Measurements from ENCODE around the gene SSH2. TPM values are rescaled to one million over a fixed set of nuclear protein-coding genes. Genes with fewer than 3 reads are reported as not detected.
"Not testable (repeated sequence)": the region's sequence is repeated elsewhere in the genome, so short reads cannot be mapped to it uniquely, and the experiment has no call there.

Gene SSH2
- total RNA-seq, 1 experiment from 2014 or later = 14.6 TPM

- no peak overlapping the region for H4K8ac ChIP-seq (replicated peaks; ENCODE audit: insufficient read length, low read depth, low read length)
- H2BK20ac ChIP-seq (ENCODE audit: low read depth, low read length, poor library complexity, severe bottlenecking) = no peak overlapping the region
- H3K4me1 Mint-ChIP-seq = no peaks in the 10 kb centered on the region
- H3K9me3 Mint-ChIP-seq = peaks cover 8 to 13% of the 10 kb centered on the region in 2 experiments; a peak in 4 of 5 replicates
- no peaks in the 10 kb centered on the region for H3K9me3 ChIP-seq (ENCODE audit: control insufficient read depth, low read depth, low read length)
- H3K14ac ChIP-seq (ENCODE audit: insufficient read depth, low read length) = no peak overlapping the region
- H3K23me2 ChIP-seq (ENCODE audit: insufficient read length, low read depth, low read length, poor library complexity, severe bottlenecking) = no peaks in the 10 kb centered on the region
- no peaks in the 10 kb centered on the region for H3K27me3 ChIP-seq (ENCODE audit: insufficient read depth, low read length)
- H2BK12ac ChIP-seq (ENCODE audit: insufficient read length, low read depth, low read length) = no peak overlapping the region
- no peak overlapping the region for H3K56ac ChIP-seq (ENCODE audit: insufficient read length, low read depth, low read length)
- H3K27ac ChIP-seq (ENCODE audit: insufficient read length, low read depth, low read length) = no peak overlapping the region
- H4K20me1 ChIP-seq (ENCODE audit: control insufficient read depth, insufficient read depth, insufficient read length) = no peaks in the 10 kb centered on the region
- H3K4ac ChIP-seq (ENCODE audit: low read depth, low read length) = no peak overlapping the region
- no peak overlapping the region for H3K27ac Mint-ChIP-seq
- no peak overlapping the region for H2AFZ ChIP-seq (ENCODE audit: low read length)
- H3K79me2 ChIP-seq (ENCODE audit: insufficient read depth, low read length) = no peaks in the 10 kb centered on the region
- H3K4me1 ChIP-seq (ENCODE audit: insufficient read depth, low read length) = no peaks in the 10 kb centered on the region
- H3K36me3 Mint-ChIP-seq (ENCODE audit: insufficient read depth in 1 of 3, low read depth in 3 of 3) = peaks cover 0 to 9% (median 6%) of the 10 kb centered on the region in 3 experiments; a peak in 5 of 7 replicates
- no peaks in the 10 kb centered on the region for H3K79me1 ChIP-seq (ENCODE audit: insufficient read depth, low read depth, low read length, poor library complexity, severe bottlenecking)
- no peak overlapping the region for H4K5ac ChIP-seq (ENCODE audit: insufficient read length, low read depth, low read length)
- no peak for DNase-seq
- H3K4me3 Mint-ChIP-seq = no peak overlapping the region
- H3K4me2 ChIP-seq (ENCODE audit: insufficient read depth, insufficient read length, low read length) = no peak overlapping the region
- H2BK15ac ChIP-seq (ENCODE audit: low read depth, low read length) = no peak overlapping the region
- no peak overlapping the region for H3K18ac ChIP-seq (ENCODE audit: insufficient read length, low read depth, low read length)
- H3K23ac ChIP-seq (ENCODE audit: insufficient read length, low read depth, low read length) = no peak overlapping the region
- H2AK5ac ChIP-seq (ENCODE audit: insufficient read length, low read length) = no peak overlapping the region
- no peaks in the 10 kb centered on the region for H3K27me3 Mint-ChIP-seq (ENCODE audit: low read depth)
- H2BK120ac ChIP-seq (ENCODE audit: low read depth, low read length, poor library complexity, severe bottlenecking) = no peak overlapping the region
- H3K9ac ChIP-seq (ENCODE audit: extremely low read depth, insufficient read length, low read length) = no peak overlapping the region
- H2BK5ac ChIP-seq (ENCODE audit: insufficient read length, low read length) = no peak overlapping the region
- H3T11ph ChIP-seq (ENCODE audit: low read length) = no peak overlapping the region
- H4K91ac ChIP-seq (ENCODE audit: insufficient read length, low read depth, low read length) = no peak overlapping the region
- TF ChIP-seq CTCF (conservative IDR thresholded peaks at IDR 0.05) = no peak
These were observed 72.2 kb downstream of the SSH2 start for GRCh38 chr17:29857823-29858222.

- not testable (repeated sequence) for H3K4me2 ChIP-seq (ENCODE audit: insufficient read depth, insufficient read length, low read length); H2AFZ ChIP-seq (ENCODE audit: low read length); H4K91ac ChIP-seq (ENCODE audit: insufficient read length, low read depth, low read length); H3T11ph ChIP-seq (ENCODE audit: low read length); H3K9me3 ChIP-seq (ENCODE audit: control insufficient read depth, low read depth, low read length); H3K4me1 ChIP-seq (ENCODE audit: insufficient read depth, low read length); DNase-seq; H4K5ac ChIP-seq (ENCODE audit: insufficient read length, low read depth, low read length); H4K8ac ChIP-seq (replicated peaks; ENCODE audit: insufficient read length, low read depth, low read length); H3K27ac Mint-ChIP-seq; H3K27me3 Mint-ChIP-seq (ENCODE audit: low read depth); H3K36me3 Mint-ChIP-seq (ENCODE audit: insufficient read depth in 1 of 3, low read depth in 3 of 3); H2BK5ac ChIP-seq (ENCODE audit: insufficient read length, low read length); H2AK5ac ChIP-seq (ENCODE audit: insufficient read length, low read length); H2BK15ac ChIP-seq (ENCODE audit: low read depth, low read length); H3K56ac ChIP-seq (ENCODE audit: insufficient read length, low read depth, low read length); H3K79me1 ChIP-seq (ENCODE audit: insufficient read depth, low read depth, low read length, poor library complexity, severe bottlenecking); H3K4ac ChIP-seq (ENCODE audit: low read depth, low read length); H2BK20ac ChIP-seq (ENCODE audit: low read depth, low read length, poor library complexity, severe bottlenecking); H3K4me3 Mint-ChIP-seq; H3K23me2 ChIP-seq (ENCODE audit: insufficient read length, low read depth, low read length, poor library complexity, severe bottlenecking); H3K79me2 ChIP-seq (ENCODE audit: insufficient read depth, low read length); H3K23ac ChIP-seq (ENCODE audit: insufficient read length, low read depth, low read length); H3K18ac ChIP-seq (ENCODE audit: insufficient read length, low read depth, low read length); H3K27ac ChIP-seq (ENCODE audit: insufficient read length, low read depth, low read length); H3K14ac ChIP-seq (ENCODE audit: insufficient read depth, low read length); H3K27me3 ChIP-seq (ENCODE audit: insufficient read depth, low read length); H3K4me1 Mint-ChIP-seq; H2BK12ac ChIP-seq (ENCODE audit: insufficient read length, low read depth, low read length); H2BK120ac ChIP-seq (ENCODE audit: low read depth, low read length, poor library complexity, severe bottlenecking); H4K20me1 ChIP-seq (ENCODE audit: control insufficient read depth, insufficient read depth, insufficient read length); H3K9ac ChIP-seq (ENCODE audit: extremely low read depth, insufficient read length, low read length)
- no CpG with 5 or more reads among the region's 4 CpGs for WGBS (ENCODE audit: extremely low coverage, insufficient read length, low lambda C conversion rate)
- peaks cover 8 to 13% of the 10 kb centered on the region in 2 experiments; a peak in 4 of 5 replicates for H3K9me3 Mint-ChIP-seq
These were observed 72.9 kb downstream of the SSH2 start for GRCh38 chr17:29857105-29857504.

All from H9 (cell line).